D721Med (cell line): ENCODE data around the gene NXN.

ENCODE experiments used
- DNase-seq: peaks from one replicate; pipeline ENCODE4 v3.0.0; 2011; ENCODE audit warnings: low spot score; ENCODE audit not compliant: insufficient read length
- FAIRE-seq: peaks from 2 replicates; lab custom pipeline; 2011; peaks lifted over from hg19 to GRCh38; lab: Jason Lieb, UNC
- TF ChIP-seq, protein P1 (sequence below): IDR thresholded peaks from 2 replicates; pipeline ENCODE4 v1.5.1; 2012; ENCODE audit warnings: mild to moderate bottlenecking, control low read depth; ENCODE audit not compliant: insufficient read depth; ENCODE audit errors: missing control alignments

The NXN gene

DNA sequence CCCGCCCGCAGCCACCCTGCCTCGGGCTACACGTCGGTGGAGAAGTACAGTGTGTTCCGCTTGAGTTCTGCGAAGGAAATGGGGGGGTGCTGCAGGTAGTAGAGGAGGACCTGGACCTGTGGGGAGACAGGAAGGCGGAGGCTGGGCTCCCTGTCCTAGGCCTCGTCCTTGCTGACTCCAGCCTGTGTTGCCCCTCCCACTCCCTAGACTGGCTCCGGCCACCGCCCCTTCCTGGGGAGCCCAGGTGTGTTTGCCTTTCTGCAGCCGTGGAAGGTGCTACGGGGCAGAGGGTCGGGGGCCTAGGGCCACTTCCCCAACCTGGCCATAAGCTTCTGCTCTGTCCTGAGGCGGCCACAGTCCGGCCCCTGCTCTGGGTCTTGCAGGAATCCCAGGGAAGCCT lies 26.5 kb upstream of the NXN start:
- FAIRE-seq (no peak), DNase-seq (no peak)

DNA sequence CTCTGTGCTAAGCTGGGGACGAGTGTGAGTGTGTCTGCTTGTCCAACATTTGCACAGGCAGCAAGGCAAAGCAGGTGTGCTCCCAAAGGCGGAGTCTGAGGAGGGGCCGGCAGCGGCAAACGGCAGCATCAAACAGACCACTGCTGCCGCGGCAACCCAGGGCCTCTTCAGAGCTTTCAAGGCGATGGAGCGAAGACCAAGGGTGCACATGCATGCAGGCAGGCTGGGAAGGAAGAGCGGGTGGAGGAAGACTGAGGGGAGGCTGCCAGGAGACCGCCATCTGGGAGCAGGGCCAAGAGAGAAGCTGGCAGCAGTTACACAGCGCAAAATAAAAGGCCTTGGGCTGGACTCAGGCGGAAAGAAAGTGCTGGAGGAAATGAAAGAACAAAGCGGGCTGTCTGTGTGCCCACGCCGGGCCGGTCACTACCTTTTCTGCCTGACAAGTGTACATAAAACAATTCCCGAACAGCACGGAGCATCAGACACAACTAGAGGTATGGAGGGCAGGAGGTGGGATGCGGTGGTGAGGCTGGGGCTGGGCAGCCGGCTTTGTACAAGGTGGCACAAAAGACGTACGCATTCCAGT lies 25.9 kb upstream of the NXN start:
- DNase-seq, result no peak
- no peak for FAIRE-seq
- TF ChIP-seq, protein P1, sequence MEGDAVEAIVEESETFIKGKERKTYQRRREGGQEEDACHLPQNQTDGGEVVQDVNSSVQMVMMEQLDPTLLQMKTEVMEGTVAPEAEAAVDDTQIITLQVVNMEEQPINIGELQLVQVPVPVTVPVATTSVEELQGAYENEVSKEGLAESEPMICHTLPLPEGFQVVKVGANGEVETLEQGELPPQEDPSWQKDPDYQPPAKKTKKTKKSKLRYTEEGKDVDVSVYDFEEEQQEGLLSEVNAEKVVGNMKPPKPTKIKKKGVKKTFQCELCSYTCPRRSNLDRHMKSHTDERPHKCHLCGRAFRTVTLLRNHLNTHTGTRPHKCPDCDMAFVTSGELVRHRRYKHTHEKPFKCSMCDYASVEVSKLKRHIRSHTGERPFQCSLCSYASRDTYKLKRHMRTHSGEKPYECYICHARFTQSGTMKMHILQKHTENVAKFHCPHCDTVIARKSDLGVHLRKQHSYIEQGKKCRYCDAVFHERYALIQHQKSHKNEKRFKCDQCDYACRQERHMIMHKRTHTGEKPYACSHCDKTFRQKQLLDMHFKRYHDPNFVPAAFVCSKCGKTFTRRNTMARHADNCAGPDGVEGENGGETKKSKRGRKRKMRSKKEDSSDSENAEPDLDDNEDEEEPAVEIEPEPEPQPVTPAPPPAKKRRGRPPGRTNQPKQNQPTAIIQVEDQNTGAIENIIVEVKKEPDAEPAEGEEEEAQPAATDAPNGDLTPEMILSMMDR, result no peak

More for the DNA sequence above, 26.5 kb upstream of the NXN start:
- TF ChIP-seq, protein P1, result no peak

DNA sequence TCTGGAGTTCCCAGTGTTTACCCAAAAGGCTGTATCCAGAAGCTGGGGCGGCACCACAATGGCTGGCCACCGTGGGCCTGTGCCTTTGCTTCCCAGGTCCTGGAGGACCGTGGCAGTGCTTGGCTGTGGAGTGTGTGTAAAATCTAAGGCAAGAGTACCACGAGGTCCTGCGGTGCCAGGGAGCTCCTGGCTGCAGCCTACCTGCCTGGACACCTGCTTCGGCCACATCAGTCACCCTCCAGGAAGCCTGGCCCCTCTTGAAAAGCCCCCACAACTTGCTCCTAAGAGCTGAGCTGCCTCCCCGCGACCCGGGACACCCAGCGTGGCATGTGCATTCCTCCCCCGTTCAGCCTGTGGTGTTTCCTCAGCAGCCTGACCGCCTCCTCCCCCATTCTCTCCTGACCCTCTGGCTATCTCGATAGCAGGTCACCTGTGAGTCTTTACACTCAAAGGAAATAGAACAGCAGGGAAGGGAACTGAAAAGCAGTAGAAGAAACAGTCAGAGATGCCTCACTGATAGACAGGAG lies 25.3 kb upstream of the NXN start:
- TF ChIP-seq, protein P1, result no peak
- DNase-seq (no peak), FAIRE-seq (no peak)

DNA sequence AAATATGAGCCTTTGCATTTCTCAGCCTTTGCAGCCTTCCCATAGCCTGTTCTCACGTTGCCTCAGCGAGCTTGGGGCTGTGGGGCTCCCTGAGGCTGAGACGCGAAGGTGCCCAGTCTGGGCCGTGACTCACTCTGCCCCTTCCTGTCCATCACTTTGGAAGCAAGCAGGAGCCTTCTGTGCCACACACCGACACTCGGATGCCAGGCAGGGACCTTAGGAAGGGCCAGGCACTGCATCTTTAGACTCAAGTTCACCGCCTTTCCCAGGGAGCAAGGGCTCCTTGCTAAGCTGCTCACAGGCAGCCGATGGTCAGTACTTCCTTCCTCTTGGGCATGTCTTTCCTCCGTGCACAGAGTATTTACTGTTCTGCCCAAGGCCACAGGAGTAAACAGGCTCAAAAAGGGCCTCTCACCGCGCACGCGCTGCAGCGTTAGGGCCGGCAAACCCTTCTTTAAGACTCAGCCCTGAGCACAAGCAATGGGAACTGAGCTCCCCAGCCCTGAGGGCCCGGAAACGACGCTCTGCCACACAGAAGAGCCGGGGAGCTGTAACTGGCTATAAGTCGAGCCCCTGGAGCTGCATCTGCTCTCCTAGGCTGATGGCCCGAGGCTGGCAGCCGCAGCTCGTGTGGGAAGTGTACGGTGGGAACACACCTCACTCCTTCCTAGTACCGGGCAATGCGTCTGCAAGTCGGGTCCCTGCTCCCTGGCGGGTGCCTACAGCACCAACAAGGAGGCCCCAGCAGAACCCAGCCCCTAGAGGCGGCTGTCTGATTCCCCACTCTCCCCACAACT lies 24.6 kb upstream of the NXN start:
- DNase-seq (no peak), FAIRE-seq (no peak)
- TF ChIP-seq, protein P1, result no peak

DNA sequence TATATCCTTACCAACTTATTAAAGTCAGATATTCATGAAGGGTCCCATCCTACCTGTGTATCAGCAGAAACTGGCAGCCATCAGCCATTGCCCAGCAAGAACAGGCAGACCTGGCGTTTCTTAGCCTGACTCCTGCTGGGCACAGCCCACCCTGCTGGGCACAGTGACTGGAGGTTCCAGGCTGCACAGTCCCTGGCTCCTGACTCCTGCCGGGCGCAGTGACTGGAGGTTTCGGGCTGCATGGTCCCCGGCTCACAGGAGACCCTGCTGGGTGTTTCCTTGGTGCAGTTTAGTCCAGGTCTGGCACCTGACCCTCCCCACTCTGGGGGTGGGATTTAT lies 24.0 kb upstream of the NXN start:
- FAIRE-seq (no peak), DNase-seq (no peak)
- TF ChIP-seq, protein P1, result no peak

DNA sequence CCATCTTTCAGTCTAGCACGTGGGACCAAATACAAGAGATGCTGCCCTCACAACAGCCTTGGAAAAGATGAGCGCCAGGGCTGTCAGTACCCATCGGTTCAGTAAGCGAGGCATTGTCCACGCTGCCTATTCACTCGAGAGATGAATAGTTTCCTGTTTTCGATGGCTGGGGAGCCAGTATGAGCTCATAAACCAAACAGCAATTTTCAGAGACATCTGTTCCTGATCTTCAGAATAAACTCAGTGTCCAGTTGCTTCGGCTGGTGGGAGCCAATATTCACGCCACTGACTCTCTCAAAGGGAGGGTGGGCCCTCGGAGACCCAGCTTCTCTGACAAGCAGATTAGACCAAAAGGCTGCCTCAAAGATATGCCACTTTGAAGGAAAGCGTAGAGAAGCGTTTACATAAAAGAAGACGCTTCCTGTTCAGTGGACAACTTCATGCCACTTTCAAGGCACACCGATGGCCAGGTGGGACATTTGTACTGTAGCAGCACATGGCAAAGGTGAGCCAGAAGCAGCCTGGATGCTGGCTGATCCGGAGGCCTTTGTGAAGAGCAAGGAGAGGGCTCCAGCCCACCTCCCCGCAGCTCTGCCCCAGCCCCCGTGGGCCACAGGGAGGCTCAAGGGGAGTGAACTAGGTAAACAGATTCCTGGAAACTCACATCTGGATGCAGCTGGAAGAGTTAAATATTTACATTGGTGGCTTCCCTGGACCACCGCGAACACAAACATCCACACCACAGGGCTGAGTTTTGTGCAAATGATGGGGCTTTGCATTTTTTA lies 23.4 kb upstream of the NXN start:
- DNase-seq, result no peak
- FAIRE-seq, result no peak
- TF ChIP-seq, protein P1, result no peak

DNA sequence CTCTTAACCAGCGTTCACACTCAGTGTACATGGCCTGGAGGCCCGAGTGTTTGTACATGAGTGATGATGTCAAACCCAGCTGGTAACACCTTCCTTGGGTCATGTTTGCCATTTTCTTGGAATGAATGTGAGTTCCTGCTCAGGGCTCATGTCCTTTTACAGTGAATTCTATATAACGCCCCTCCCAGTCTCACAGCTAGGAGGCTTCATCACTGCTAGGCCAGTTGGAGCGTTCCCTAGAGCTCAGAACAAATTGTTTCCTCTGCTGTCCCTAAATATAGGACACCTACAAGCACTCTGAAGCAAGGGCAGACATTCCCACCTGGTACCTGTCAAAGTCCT lies 22.8 kb upstream of the NXN start:
- FAIRE-seq (no peak), DNase-seq (no peak)
- TF ChIP-seq, protein P1, result no peak
